HG02870 (cell line): ENCODE results near the gene ZNF583.
A peak's percentile ranks its signal among the peaks of the same experiment; 100 is the strongest.

Source experiments
- ATAC-seq: cut with Tn5 transposase; IDR thresholded peaks from one replicate; pipeline ENCODE4 v1.9.1; 2021; ENCODE audit warnings: mild to moderate bottlenecking, moderate library complexity; ENCODE audit not compliant: unreplicated experiment

The ZNF583 gene

GRCh38 chr19:56403764-56404704 is at the start of gene ZNF583:
ZNF583 (plus strand) TSS chr19:56404332; CDS start chr19:56407115, 2,783 bp downstream.
- ATAC-seq, result peak; percentile 79

DNA sequence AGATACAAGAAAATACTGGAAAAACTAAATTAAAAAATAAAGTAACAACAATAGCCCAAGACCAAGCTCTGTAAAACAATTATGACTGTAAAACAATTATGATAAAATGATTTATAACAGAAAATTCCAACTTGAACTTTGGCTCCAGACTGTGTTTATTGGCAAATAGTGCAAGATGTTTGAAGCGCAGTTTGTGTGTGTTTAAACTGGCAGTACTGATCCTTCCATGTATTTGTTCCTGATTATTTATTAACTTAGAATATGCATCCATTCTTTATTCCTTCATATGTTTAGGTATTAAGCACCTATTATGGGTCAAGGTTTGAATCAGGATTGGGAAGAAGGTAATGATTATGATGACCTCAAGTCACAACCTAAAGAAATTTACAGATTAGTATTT is 48.6 kb upstream of the ZNF583 start:
- no peak for ATAC-seq

GRCh38 chr19:56356944-56357343 is 47.2 kb upstream of the ZNF583 start:
- no peak for ATAC-seq

DNA sequence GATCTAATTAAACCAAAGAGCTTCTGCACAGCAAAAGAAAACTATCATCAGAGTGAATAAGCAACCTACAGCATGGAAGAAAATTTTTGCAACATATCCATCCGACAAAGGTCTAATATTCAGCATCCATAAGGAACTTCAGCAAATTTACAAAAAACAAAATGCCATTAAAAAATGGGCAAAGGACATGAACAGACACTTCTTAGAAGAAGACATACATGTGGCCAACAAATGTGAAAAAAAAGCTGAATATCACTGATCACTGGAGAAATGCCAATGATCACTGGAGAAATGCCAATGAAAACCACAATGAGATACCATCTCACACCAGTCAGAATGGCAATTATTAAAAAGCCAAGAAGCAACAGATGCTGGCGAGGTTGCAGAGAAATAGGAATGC is 43.3 kb upstream of the ZNF583 start:
- ATAC-seq, result no peak

- ATAC-seq, result peak; percentile 72
Measured at GRCh38 chr19:56367829-56368711, 36.1 kb upstream of the ZNF583 start.

DNA sequence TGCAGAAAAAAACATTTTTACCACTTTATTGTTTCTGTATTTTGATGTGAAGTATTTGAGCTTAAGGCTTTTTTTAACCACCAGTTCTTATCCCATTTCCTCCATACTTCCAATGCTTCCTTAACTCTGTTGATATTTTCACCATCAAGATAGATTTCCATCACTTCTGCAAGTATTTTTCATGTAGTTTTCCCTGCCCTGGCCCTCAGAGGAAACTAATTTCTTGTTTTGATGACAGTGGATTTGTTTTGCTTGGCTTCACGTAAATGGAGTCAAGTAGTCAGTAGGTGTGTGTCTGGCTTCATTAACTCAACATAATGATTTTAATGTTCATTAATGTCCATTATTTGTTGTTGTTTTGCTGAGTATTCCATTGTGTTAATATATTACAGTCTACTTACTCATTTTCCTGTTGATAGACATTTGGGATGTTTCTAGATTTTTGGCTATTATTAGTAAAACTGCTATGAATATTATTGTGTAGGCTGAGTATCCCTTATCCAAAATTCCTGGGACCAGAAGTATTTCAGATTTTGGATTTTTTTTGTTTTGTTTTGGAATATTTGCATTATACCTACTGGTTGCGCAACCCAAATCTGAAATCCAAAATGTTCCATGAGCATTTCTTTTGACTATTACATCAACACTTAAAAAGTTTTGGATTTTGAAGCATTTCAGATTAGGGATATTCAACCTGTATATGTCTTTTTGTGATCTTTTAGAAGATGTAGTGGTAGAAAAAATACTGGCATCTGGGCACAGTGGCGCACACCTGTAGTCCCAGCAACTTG is 34.1 kb upstream of the ZNF583 start:
- ATAC-seq, result no peak

GRCh38 chr19:56372281-56372680 is 31.9 kb upstream of the ZNF583 start:
- no peak for ATAC-seq

- no peak for ATAC-seq
Measured at GRCh38 chr19:56377105-56377924, 26.8 kb upstream of the ZNF583 start.

DNA sequence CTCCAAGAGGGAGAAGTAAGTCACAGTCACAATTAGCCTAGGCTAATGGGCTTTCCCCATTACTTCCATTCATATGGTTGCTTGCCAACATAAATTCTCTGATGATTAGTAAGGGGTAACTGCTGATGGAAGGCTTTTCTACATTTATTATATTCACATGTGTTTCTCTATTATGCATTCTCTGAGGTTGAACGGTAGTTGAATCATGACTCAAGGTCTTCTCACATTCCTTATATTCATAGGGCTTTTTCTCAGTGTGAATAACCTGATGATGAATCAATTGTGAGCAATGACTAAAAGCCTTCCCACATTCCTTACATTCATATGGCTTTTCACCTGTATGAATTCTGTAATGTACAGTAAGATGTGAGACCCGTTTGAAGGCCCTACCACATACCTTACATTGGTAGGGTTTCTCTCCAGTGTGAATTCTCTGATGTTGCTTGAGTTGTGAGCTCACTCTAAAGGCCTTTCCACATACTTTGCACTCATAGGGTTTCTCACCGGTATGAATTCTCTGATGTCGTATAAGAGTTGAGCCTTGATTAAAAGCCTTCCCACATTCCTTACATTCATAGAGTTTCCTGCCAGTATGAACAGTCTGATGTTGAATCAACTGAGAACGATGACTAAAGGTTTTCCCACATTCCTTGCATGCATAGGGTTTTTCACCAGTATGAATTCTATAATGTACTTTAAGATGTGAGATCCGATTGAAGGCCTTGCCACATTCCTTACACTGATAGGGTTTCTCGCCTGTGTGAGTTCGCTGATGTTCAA is 20.1 kb upstream of the ZNF583 start:
- no peak for ATAC-seq

DNA sequence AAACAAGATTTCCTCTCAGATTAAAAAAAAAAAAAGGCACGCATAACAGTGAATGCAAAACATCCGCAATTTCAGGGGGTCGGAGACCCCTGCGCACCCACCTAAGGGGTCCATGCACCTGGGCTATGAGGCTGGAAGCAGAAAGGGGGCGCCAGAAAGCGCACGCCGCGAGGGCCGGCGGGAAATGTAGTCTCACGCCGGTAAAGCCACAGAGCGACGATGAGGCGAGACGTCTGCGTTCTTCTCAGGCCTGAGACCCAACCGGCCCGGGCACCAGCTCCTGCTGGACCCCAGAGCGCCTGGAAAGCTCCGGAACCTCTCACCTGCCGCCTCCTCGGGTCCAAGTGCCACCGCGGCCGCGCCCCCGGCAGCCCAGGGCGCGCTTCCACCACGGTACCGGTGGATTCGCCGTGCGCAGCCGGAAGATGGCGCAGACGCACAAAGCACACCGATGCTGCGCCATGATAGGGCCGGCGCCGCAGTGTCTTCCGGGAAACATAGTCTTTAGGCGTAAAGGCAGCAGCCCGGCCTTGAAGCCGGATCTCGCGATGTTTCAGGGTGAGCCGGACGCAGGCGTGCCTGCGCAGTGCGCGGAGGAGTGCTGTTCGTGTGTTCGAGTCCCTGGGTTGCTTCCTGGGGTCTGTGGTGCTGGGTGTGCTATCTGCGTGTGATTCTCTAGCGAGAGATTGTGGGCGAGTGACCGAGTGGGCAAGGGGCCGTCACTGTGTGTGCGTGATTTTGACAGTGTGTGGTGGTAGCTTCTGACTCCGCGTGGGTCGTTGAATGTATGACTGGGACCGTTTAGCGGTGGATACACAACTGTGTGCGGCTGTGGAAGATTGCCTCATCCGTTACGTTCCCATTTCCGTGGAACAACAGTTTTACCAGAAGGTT is 10.8 kb upstream of the ZNF583 start, which contains the start of gene ZNF582:
TSS of gene ZNF582 (minus strand) at position 416 of the 894 bp plus-strand sequence. CDS start 1,782 bp downstream, outside the sequence.
- ATAC-seq, result peak; percentile 92

DNA sequence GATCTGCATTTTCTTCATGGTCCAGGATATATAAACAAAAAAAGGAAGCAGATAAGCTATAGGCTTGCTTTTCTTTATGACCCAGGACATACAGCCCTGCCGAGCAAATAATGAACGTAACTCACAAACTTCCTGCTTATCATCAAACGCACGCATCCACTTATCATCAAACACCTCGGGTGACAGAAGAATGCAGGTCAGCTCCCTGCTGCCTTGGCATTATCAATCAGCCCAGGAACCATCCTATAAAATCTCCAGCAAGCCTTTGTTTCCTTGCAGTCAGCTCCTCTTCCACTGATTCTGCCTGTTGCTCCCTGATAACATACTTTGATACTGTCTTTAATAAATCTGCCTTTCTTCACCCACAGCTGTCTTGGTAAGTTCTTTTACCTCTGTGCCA is 5.3 kb upstream of the ZNF583 start:
- no peak for ATAC-seq

DNA sequence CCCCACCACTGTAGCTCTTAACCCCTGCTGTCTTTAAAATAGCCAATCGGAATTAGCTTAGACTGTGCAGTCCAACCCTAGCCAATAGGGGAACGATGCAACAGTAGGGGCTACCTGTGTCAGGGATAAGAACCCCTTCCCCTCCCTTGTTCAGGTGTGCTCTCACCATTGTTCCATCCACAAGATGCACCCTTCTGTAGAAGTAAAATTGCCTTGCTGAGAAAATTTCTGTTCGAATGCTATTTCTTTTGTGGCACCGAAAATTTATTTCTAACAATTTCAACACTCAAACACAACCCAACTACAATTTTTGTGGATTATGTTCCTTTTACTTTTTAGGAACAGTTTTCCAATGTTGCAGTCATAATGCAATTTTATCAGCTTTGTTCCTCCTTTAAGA is 3.6 kb upstream of the ZNF583 start:
- ATAC-seq, result no peak

- peak; percentile 12 for ATAC-seq
Measured at GRCh38 chr19:56403261-56403660, 871 bp upstream of the ZNF583 start.

GRCh38 chr19:56404705-56405056 is 549 bp downstream of the ZNF583 start:
- no peak for ATAC-seq

- no peak for ATAC-seq
Measured at GRCh38 chr19:56405062-56405461, 930 bp downstream of the ZNF583 start.

DNA sequence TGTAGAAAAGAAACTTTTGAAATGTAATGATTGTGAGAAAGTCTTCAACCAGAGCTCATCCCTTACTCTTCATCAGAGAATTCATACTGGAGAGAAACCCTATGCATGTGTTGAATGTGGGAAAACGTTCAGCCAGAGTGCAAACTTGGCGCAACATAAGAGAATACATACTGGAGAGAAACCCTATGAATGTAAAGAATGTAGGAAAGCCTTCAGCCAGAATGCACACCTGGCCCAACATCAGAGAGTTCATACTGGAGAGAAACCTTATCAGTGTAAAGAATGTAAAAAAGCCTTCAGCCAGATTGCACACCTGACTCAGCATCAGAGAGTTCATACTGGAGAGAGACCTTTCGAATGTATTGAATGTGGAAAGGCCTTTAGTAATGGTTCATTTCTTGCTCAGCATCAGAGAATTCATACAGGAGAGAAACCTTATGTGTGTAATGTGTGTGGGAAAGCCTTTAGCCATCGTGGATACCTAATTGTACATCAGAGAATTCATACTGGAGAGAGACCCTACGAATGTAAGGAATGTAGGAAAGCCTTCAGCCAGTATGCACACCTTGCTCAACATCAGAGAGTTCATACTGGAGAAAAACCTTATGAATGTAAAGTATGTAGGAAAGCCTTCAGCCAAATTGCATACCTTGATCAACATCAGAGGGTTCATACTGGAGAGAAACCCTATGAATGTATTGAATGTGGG is 19.3 kb downstream of the ZNF583 start:
- ATAC-seq, result no peak

- no peak for ATAC-seq
Measured at GRCh38 chr19:56423985-56424353, 19.8 kb downstream of the ZNF583 start.
